22Rv1 (cell line): Measurements from ENCODE around the gene ULK4.

ENCODE experiments used
- CTCF ChIP-seq: fragments of 450-650 bp; IDR thresholded peaks from 2 replicates; pipeline ENCODE4 v1.5.1; 2017; ENCODE audit warnings: mild to moderate bottlenecking
- ZFX ChIP-seq: fragments of 450-650 bp; IDR thresholded peaks from 2 replicates; pipeline ENCODE4 v1.6.1; 2017; ENCODE audit warnings: antibody characterized with exemption, borderline replicate concordance

- TF ChIP-seq CTCF (no peak), ZFX (no peak)
These were observed at the start of gene ULK4 for GRCh38 chr3:41961751-41962679.
